Epithelial cell of prostate (primary cell): ENCODE measurements around the gene DUT.
A peak's percentile ranks its signal among the peaks of the same experiment; 100 is the strongest.

ENCODE experiments used
- DNase-seq: peaks from one replicate; pipeline ENCODE4 v3.0.0-alpha.2; 2011; ENCODE audit warnings: low read depth, low spot score
- H3K27ac ChIP-seq: fragments of 450-650 bp; 2 replicates; pipeline ENCODE4 v1.5.1; 2017; ENCODE audit warnings: mild to moderate bottlenecking

DUT gene

GRCh38 chr15:48366584-48367312 lies 35.5 kb downstream of the DUT start:
- no peak overlapping the region for H3K27ac ChIP-seq

GRCh38 chr15:48367483-48367882 lies 36.3 kb downstream of the DUT start:
- H3K27ac ChIP-seq, result no peak overlapping the region
- no peak for DNase-seq

More at GRCh38 chr15:48366584-48367312, 35.5 kb downstream of the DUT start:
- DNase-seq, result no peak

GRCh38 chr15:48370460-48370859 lies 39.2 kb downstream of the DUT start:
- H3K27ac ChIP-seq, result no peak overlapping the region
- peak; percentile 26 for DNase-seq

GRCh38 chr15:48371550-48371949 lies 40.3 kb downstream of the DUT start:
- no peak for DNase-seq
- no peak overlapping the region for H3K27ac ChIP-seq

- DNase-seq, result no peak
- no peak overlapping the region for H3K27ac ChIP-seq
Observed at GRCh38 chr15:48371961-48372360, 40.7 kb downstream of the DUT start.

GRCh38 chr15:48373821-48374451 lies 42.7 kb downstream of the DUT start:
- no peak overlapping the region for H3K27ac ChIP-seq
- peak; percentile 40 for DNase-seq

- DNase-seq, result no peak
- H3K27ac ChIP-seq, result no peak overlapping the region
Observed at GRCh38 chr15:48374472-48374871, 43.2 kb downstream of the DUT start.

- no peak for DNase-seq
- no peak overlapping the region for H3K27ac ChIP-seq
Observed at GRCh38 chr15:48375767-48376166, 44.5 kb downstream of the DUT start.

- H3K27ac ChIP-seq, result no peak overlapping the region
- DNase-seq, result no peak
Observed at GRCh38 chr15:48380198-48380597, 49.0 kb downstream of the DUT start.

- no peak overlapping the region for H3K27ac ChIP-seq
- no peak for DNase-seq
Observed at GRCh38 chr15:48381861-48382260, 50.6 kb downstream of the DUT start.

- DNase-seq, result no peak
- H3K27ac ChIP-seq, result no peak overlapping the region
Observed at GRCh38 chr15:48383031-48383430, 51.8 kb downstream of the DUT start.

- peak; percentile 18 for DNase-seq
- H3K27ac ChIP-seq, result no peak overlapping the region
Observed at GRCh38 chr15:48384616-48385015, 53.4 kb downstream of the DUT start.

GRCh38 chr15:48385031-48385830 lies 54.0 kb downstream of the DUT start:
- no peak overlapping the region for H3K27ac ChIP-seq
- DNase-seq, result peak; percentile 45

- H3K27ac ChIP-seq, result no peak overlapping the region
- no peak for DNase-seq
Observed at GRCh38 chr15:48388016-48388851, 57.0 kb downstream of the DUT start.

- no peak for DNase-seq
- no peak overlapping the region for H3K27ac ChIP-seq
Observed at GRCh38 chr15:48388910-48389309, 57.7 kb downstream of the DUT start.

- no peak for DNase-seq
Observed at GRCh38 chr15:48389691-48390143, 58.5 kb downstream of the DUT start.

GRCh38 chr15:48391950-48392349 lies 60.7 kb downstream of the DUT start:
- H3K27ac ChIP-seq, result no peak overlapping the region
- no peak for DNase-seq

More at GRCh38 chr15:48389691-48390143, 58.5 kb downstream of the DUT start:
- H3K27ac ChIP-seq, result no peak overlapping the region

- H3K27ac ChIP-seq, result no peak overlapping the region
- DNase-seq, result no peak
Observed at GRCh38 chr15:48392356-48392755, 61.1 kb downstream of the DUT start.
